Stimulated activated naive B cell treated with anti-CD40 and anti-IgM and Interleukin-4, amounts not matched to agents 10 μg/mL and 1 μg/mL and 100 μg/mL, for 72 hours (primary cell): ENCODE measurements around the gene PPME1.

ENCODE experiments used
- ATAC-seq, 2 donors: fragments of 150-1000 bp; cut with Tn5 transposase; replicated peaks; 2 replicates each; pipeline ENCODE4 v1.10.0; 2021; ENCODE audit warnings: moderate library complexity in 1 of 2
- DNase-seq: peaks from one replicate; pipeline ENCODE4 v3.0.0; 2021
- H3K27ac Mint-ChIP-seq: one replicate; pipeline ENCODE4 v1.8.0; 2022; ENCODE audit warnings: mild to moderate bottlenecking, mixed read lengths
- H3K27me3 Mint-ChIP-seq, 2 donors: one replicate each; pipeline ENCODE4 v1.8.0; 2022; ENCODE audit warnings: mixed read lengths in 2 of 2
- H3K36me3 Mint-ChIP-seq, 2 donors: one replicate each; pipeline ENCODE4 v1.8.0; 2022; ENCODE audit warnings: mixed read lengths in 2 of 2, mild to moderate bottlenecking in 1 of 2
- H3K4me1 Mint-ChIP-seq, 2 donors: one replicate each; pipeline ENCODE4 v1.8.0; 2022; ENCODE audit warnings: mixed read lengths in 2 of 2, mild to moderate bottlenecking in 1 of 2
- H3K4me3 Mint-ChIP-seq, 2 donors: one replicate each; pipeline ENCODE4 v1.8.0; 2022; ENCODE audit warnings: mild to moderate bottlenecking in 2 of 2, mixed read lengths in 2 of 2, moderate library complexity in 1 of 2
- H3K9me3 Mint-ChIP-seq, 2 donors: one replicate each; pipeline ENCODE4 v1.8.0; 2022; ENCODE audit warnings: mixed read lengths in 2 of 2, mild to moderate bottlenecking in 1 of 2

PPME1 gene

GRCh38 chr11:74297484-74297883 lies 126.4 kb downstream of the PPME1 start:
- Mint-ChIP-seq H3K4me1 (peaks cover 0 to 1% of the 10 kb centered on the region in 2 donors), H3K27me3 (peaks cover 26 to 34% of the 10 kb centered on the region in 2 donors), H3K27ac (no peak overlapping the region), H3K36me3 (no peaks in the 10 kb centered on the region), H3K9me3 (no peaks in the 10 kb centered on the region), H3K4me3 (no peak overlapping the region)
- ATAC-seq: no peak
- DNase-seq: no peak

GRCh38 chr11:74299015-74299414 lies 127.9 kb downstream of the PPME1 start:
- no peak overlapping the region for H3K4me3 Mint-ChIP-seq
- ATAC-seq: no peak
- H3K27ac Mint-ChIP-seq: no peak overlapping the region
- no peaks in the 10 kb centered on the region for H3K36me3 Mint-ChIP-seq
- peaks cover 23 to 26% of the 10 kb centered on the region in 2 donors for H3K27me3 Mint-ChIP-seq
- H3K4me1 Mint-ChIP-seq: peaks cover 0 to 1% of the 10 kb centered on the region in 2 donors
- DNase-seq: no peak
- H3K9me3 Mint-ChIP-seq: no peaks in the 10 kb centered on the region
